T-helper 17 cell (primary cell): ENCODE results near the gene CDH4. TPM values are rescaled to one million over a fixed set of nuclear protein-coding genes. Genes with fewer than 3 reads are reported as not detected.

Source experiments
- ATAC-seq: fragments of 150-1000 bp; cut with Tn5 transposase; 2 replicates; pipeline ENCODE4 v1.10.0; 2021; ENCODE audit warnings: mild to moderate bottlenecking, moderate library complexity
- DNase-seq, 3 donors: peaks; one replicate each; pipeline versions ENCODE4 v3.0.0 to v3.0.0-alpha.2; 2020 to 2021
- H3K9me3 ChIP-seq: one replicate; pipeline ENCODE4 v1.7.0; 2013; ENCODE audit warnings: low read length, mild to moderate bottlenecking; ENCODE audit not compliant: control insufficient read depth, poor library complexity, severe bottlenecking
- H3K27ac Mint-ChIP-seq: one replicate; pipeline ENCODE4 v1.8.0; 2022; ENCODE audit warnings: mild to moderate bottlenecking, moderate library complexity, mixed read lengths
- H3K27me3 Mint-ChIP-seq: one replicate; pipeline ENCODE4 v1.8.0; 2022; ENCODE audit warnings: mixed read lengths
- H3K36me3 Mint-ChIP-seq: one replicate; pipeline ENCODE4 v1.8.0; 2022; ENCODE audit warnings: low read depth, mixed read lengths
- H3K4me1 Mint-ChIP-seq: one replicate; pipeline ENCODE4 v1.8.0; 2022; ENCODE audit warnings: mild to moderate bottlenecking, mixed read lengths
- H3K4me3 Mint-ChIP-seq: one replicate; pipeline ENCODE4 v1.8.0; 2022; ENCODE audit warnings: mild to moderate bottlenecking, moderate library complexity, mixed read lengths
- total RNA-seq, 4 donors: library from RNA in 2 of 4; stranded (reverse) in 2 of 4; gene quantifications; one replicate each; pipeline ENCODE4 v1.2.3 and lab custom pipeline; 2022 to 2026

The CDH4 gene
- total RNA-seq, 2 donors from 2014 or later = 0.55 to 0.67 TPM

GRCh38 chr20:61700595-61701140, 448.6 kb downstream of the CDH4 start:
- no peak for ATAC-seq
- no peak overlapping the region for H3K27ac Mint-ChIP-seq

GRCh38 chr20:61701401-61701800, 449.3 kb downstream of the CDH4 start:
- Mint-ChIP-seq H3K36me3 (no peaks in the 10 kb centered on the region), H3K4me1 (no peaks in the 10 kb centered on the region), H3K27ac (no peak overlapping the region), H3K4me3 (no peak overlapping the region), H3K27me3 (peaks cover 7% of the 10 kb centered on the region)
- H3K9me3 ChIP-seq = no peaks in the 10 kb centered on the region
- no peak for ATAC-seq
- DNase-seq = no peak

More at GRCh38 chr20:61700595-61701140, 448.6 kb downstream of the CDH4 start:
- Mint-ChIP-seq H3K4me3 (no peak overlapping the region), H3K36me3 (no peaks in the 10 kb centered on the region), H3K4me1 (no peaks in the 10 kb centered on the region), H3K27me3 (peaks cover 14% of the 10 kb centered on the region)
- H3K9me3 ChIP-seq = no peaks in the 10 kb centered on the region
- DNase-seq = no peak

GRCh38 chr20:61701802-61702201, 449.7 kb downstream of the CDH4 start:
- peaks cover 3% of the 10 kb centered on the region for H3K27me3 Mint-ChIP-seq
- H3K36me3 Mint-ChIP-seq = no peaks in the 10 kb centered on the region
- no peaks in the 10 kb centered on the region for H3K9me3 ChIP-seq
- H3K27ac Mint-ChIP-seq = no peak overlapping the region
- no peak for ATAC-seq
- no peak for DNase-seq
- H3K4me3 Mint-ChIP-seq = no peak overlapping the region
- no peaks in the 10 kb centered on the region for H3K4me1 Mint-ChIP-seq

- Mint-ChIP-seq H3K36me3 (no peaks in the 10 kb centered on the region), H3K4me3 (no peak overlapping the region), H3K4me1 (no peaks in the 10 kb centered on the region), H3K27ac (no peak overlapping the region), H3K27me3 (no peaks in the 10 kb centered on the region)
- DNase-seq = no peak
- no peak for ATAC-seq
- H3K9me3 ChIP-seq = no peaks in the 10 kb centered on the region
Observed at GRCh38 chr20:61702246-61702645, 450.2 kb downstream of the CDH4 start.

GRCh38 chr20:61704661-61705060, 452.6 kb downstream of the CDH4 start:
- ATAC-seq (no peak), DNase-seq (no peak)
- H3K27ac Mint-ChIP-seq = no peak overlapping the region
- no peaks in the 10 kb centered on the region for H3K4me1 Mint-ChIP-seq
- H3K4me3 Mint-ChIP-seq = no peak overlapping the region
- no peaks in the 10 kb centered on the region for H3K9me3 ChIP-seq
- H3K27me3 Mint-ChIP-seq = no peaks in the 10 kb centered on the region
- no peaks in the 10 kb centered on the region for H3K36me3 Mint-ChIP-seq

GRCh38 chr20:61705386-61706258, 453.6 kb downstream of the CDH4 start:
- no peak for ATAC-seq
- no peaks in the 10 kb centered on the region for H3K27me3 Mint-ChIP-seq

GRCh38 chr20:61706259-61706961, 454.3 kb downstream of the CDH4 start:
- H3K36me3 Mint-ChIP-seq = no peaks in the 10 kb centered on the region
- no peaks in the 10 kb centered on the region for H3K27me3 Mint-ChIP-seq
- DNase-seq = no peak
- H3K4me3 Mint-ChIP-seq = no peak overlapping the region
- H3K4me1 Mint-ChIP-seq = no peaks in the 10 kb centered on the region
- H3K27ac Mint-ChIP-seq = no peak overlapping the region
- no peaks in the 10 kb centered on the region for H3K9me3 ChIP-seq
- ATAC-seq = no peak

More at GRCh38 chr20:61705386-61706258, 453.6 kb downstream of the CDH4 start:
- Mint-ChIP-seq H3K36me3 (no peaks in the 10 kb centered on the region), H3K4me1 (no peaks in the 10 kb centered on the region), H3K27ac (no peak overlapping the region), H3K4me3 (no peak overlapping the region)
- no peaks in the 10 kb centered on the region for H3K9me3 ChIP-seq
- no peak for DNase-seq

- no peak overlapping the region for H3K4me3 Mint-ChIP-seq
- H3K27me3 Mint-ChIP-seq = no peaks in the 10 kb centered on the region
- DNase-seq (no peak), ATAC-seq (no peak)
- no peaks in the 10 kb centered on the region for H3K9me3 ChIP-seq
- H3K27ac Mint-ChIP-seq = no peak overlapping the region
- H3K36me3 Mint-ChIP-seq = no peaks in the 10 kb centered on the region
- H3K4me1 Mint-ChIP-seq = no peaks in the 10 kb centered on the region
Observed at GRCh38 chr20:61708891-61709290, 456.8 kb downstream of the CDH4 start.

- H3K27ac Mint-ChIP-seq = no peak overlapping the region
- DNase-seq = no peak
Observed at GRCh38 chr20:61710108-61710507, 458.0 kb downstream of the CDH4 start.

GRCh38 chr20:61712688-61713087, 460.6 kb downstream of the CDH4 start:
- no peak for DNase-seq
- no peaks in the 10 kb centered on the region for H3K9me3 ChIP-seq
- no peaks in the 10 kb centered on the region for H3K27me3 Mint-ChIP-seq
- H3K4me3 Mint-ChIP-seq = no peak overlapping the region
- no peak for ATAC-seq
- no peaks in the 10 kb centered on the region for H3K36me3 Mint-ChIP-seq
- no peaks in the 10 kb centered on the region for H3K4me1 Mint-ChIP-seq
- no peak overlapping the region for H3K27ac Mint-ChIP-seq

More at GRCh38 chr20:61710108-61710507, 458.0 kb downstream of the CDH4 start:
- H3K4me1 Mint-ChIP-seq = no peaks in the 10 kb centered on the region
- no peak overlapping the region for H3K4me3 Mint-ChIP-seq
- no peak for ATAC-seq
- H3K27me3 Mint-ChIP-seq = no peaks in the 10 kb centered on the region
- no peaks in the 10 kb centered on the region for H3K36me3 Mint-ChIP-seq
- no peaks in the 10 kb centered on the region for H3K9me3 ChIP-seq

GRCh38 chr20:61718361-61719005, 466.4 kb downstream of the CDH4 start:
- H3K27ac Mint-ChIP-seq = no peak overlapping the region
- peaks cover 4% of the 10 kb centered on the region for H3K4me1 Mint-ChIP-seq
- H3K27me3 Mint-ChIP-seq = no peaks in the 10 kb centered on the region
- no peak for ATAC-seq
- H3K4me3 Mint-ChIP-seq = no peak overlapping the region
- no peaks in the 10 kb centered on the region for H3K36me3 Mint-ChIP-seq
- H3K9me3 ChIP-seq = no peaks in the 10 kb centered on the region
- DNase-seq = no peak

- H3K27me3 Mint-ChIP-seq = no peaks in the 10 kb centered on the region
- DNase-seq = no peak
- H3K27ac Mint-ChIP-seq = peak overlapping the region; percentile 41
- peak; percentile 71 for ATAC-seq
- peaks cover 4% of the 10 kb centered on the region for H3K4me1 Mint-ChIP-seq
- H3K36me3 Mint-ChIP-seq = no peaks in the 10 kb centered on the region
- no peaks in the 10 kb centered on the region for H3K9me3 ChIP-seq
- peak overlapping the region; percentile 84 for H3K4me3 Mint-ChIP-seq
Observed at GRCh38 chr20:61719691-61720347, 467.8 kb downstream of the CDH4 start.

- H3K4me3 Mint-ChIP-seq = no peak overlapping the region
Observed at GRCh38 chr20:61720348-61720696, 468.3 kb downstream of the CDH4 start.

More at GRCh38 chr20:61720348-61720696, 468.3 kb downstream of the CDH4 start:
- no peaks in the 10 kb centered on the region for H3K27me3 Mint-ChIP-seq
- no peak overlapping the region for H3K27ac Mint-ChIP-seq
- DNase-seq (no peak), ATAC-seq (no peak)
- no peaks in the 10 kb centered on the region for H3K9me3 ChIP-seq
- no peaks in the 10 kb centered on the region for H3K36me3 Mint-ChIP-seq
- peaks cover 4% of the 10 kb centered on the region for H3K4me1 Mint-ChIP-seq
